GM23248 (cell line): ENCODE results near the gene PERP.

Experiments used
- EZH2 ChIP-seq: fragments of 200-600 bp; sonication (generic); IDR thresholded peaks from 2 replicates; pipeline ENCODE4 v1.6.1; 2018; ENCODE audit warnings: antibody characterized with exemption, mild to moderate bottlenecking; ENCODE audit not compliant: insufficient read depth, poor library complexity, severe bottlenecking
- EZH2phosphoT487 ChIP-seq: fragments of 200-600 bp; sonication (generic); IDR thresholded peaks from 2 replicates; pipeline ENCODE4 v1.6.1; 2018; ENCODE audit warnings: antibody characterized with exemption, moderate library complexity, mild to moderate bottlenecking, low read depth; ENCODE audit not compliant: insufficient read depth

DNA sequence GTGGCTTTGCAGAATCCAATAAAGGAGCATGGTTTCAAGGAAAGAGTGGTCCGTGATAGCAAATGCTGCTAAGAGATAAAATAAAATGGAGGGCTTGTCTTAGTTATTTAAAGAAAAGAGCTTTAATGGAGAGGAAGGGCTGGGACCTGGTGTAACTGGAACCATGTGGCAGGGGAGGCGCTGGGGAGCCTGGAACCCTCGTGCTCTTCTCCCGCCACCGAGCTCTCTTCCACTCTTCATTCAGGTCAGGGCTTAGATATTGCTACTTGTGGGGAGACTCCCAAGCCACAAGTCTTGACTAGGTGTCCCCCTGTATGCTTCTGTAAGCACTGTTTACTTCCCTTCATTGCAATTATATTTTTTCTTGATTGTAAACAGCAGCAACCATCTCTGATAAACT is 39.3 kb upstream of the PERP start:
- TF ChIP-seq EZH2 (no peak), EZH2phosphoT487 (no peak)
